Measurements from ENCODE around the gene IL12RB2. TPM values are rescaled to one million over a fixed set of nuclear protein-coding genes. Genes with fewer than 3 reads are reported as not detected.

The IL12RB2 gene
- polyA plus RNA-seq, 1 experiment: not detected

DNA sequence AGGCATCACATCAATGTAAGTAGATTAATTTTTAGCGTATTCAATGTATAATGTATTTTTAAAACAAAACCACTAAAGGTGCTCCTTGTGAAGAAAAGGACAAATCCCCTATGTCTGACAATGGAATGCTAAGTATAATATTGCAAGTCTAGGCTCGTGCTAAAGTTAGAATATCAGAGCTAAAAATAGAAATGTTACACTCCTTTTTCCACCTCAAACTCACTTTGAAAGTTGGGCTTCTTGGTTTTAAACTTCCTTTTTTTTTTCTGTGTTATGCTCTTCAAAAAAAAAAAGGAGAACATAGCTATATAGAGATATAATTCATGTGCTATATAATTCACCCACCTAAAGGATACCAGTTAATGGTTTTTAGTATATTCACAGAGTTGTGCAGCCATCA, 126.2 kb downstream of the IL12RB2 start:
- no peak overlapping the region for H3K4me3 ChIP-seq (ENCODE audit: low read depth, low read length)
- DNase-seq (ENCODE audit: low read depth): no peak
- TF ChIP-seq CTCF (IDR thresholded peaks at IDR 0.05; ENCODE audit: insufficient read depth, low read depth, low read length): no peak
- ChIA-PET POLR2A (no interaction called here), CTCF (no interaction called here)
- H3K27me3 ChIP-seq (ENCODE audit: control insufficient read depth, insufficient read depth, low read length): 0 out of 2 replicates have a peak, but pooled peaks cover 1% of the 10 kb centered on the region
- H3K36me3 ChIP-seq (ENCODE audit: control insufficient read depth, insufficient read depth, low read length): no peaks in the 10 kb centered on the region; the same call in 1 of the 2 replicates

- ChIA-PET POLR2A (no interaction called here), CTCF (no interaction called here)
- Histone ChIP-seq H3K4me3 (ENCODE audit: low read depth, low read length) (no peak overlapping the region), H3K27me3 (ENCODE audit: control insufficient read depth, insufficient read depth, low read length) (0 out of 2 replicates have a peak, but pooled peaks cover 1% of the 10 kb centered on the region), H3K36me3 (ENCODE audit: control insufficient read depth, insufficient read depth, low read length) (no peaks in the 10 kb centered on the region; the same call in 1 of the 2 replicates)
- DNase-seq (ENCODE audit: low read depth): peak; percentile 31
- no peak for TF ChIP-seq CTCF (IDR thresholded peaks at IDR 0.05; ENCODE audit: insufficient read depth, low read depth, low read length)
Observed at GRCh38 chr1:67434491-67434890, 126.8 kb downstream of the IL12RB2 start.

- ChIA-PET POLR2A (no interaction called here), CTCF (interaction anchor here (1.7 kb wide), 1 partner anchor 64 kb away, joined by 6 read pairs; no protein-coding TSS in a partner anchor)
- TF ChIP-seq CTCF (IDR thresholded peaks at IDR 0.05; ENCODE audit: insufficient read depth, low read depth, low read length): no peak
- no peaks in the 10 kb centered on the region for H3K36me3 ChIP-seq (ENCODE audit: control insufficient read depth, insufficient read depth, low read length)
- no peak overlapping the region for H3K4me3 ChIP-seq (ENCODE audit: low read depth, low read length)
- 0 out of 2 replicates have a peak, but pooled peaks cover 1% of the 10 kb centered on the region for H3K27me3 ChIP-seq (ENCODE audit: control insufficient read depth, insufficient read depth, low read length)
- DNase-seq (ENCODE audit: low read depth): no peak
Observed at GRCh38 chr1:67436511-67437055, 128.9 kb downstream of the IL12RB2 start.

DNA sequence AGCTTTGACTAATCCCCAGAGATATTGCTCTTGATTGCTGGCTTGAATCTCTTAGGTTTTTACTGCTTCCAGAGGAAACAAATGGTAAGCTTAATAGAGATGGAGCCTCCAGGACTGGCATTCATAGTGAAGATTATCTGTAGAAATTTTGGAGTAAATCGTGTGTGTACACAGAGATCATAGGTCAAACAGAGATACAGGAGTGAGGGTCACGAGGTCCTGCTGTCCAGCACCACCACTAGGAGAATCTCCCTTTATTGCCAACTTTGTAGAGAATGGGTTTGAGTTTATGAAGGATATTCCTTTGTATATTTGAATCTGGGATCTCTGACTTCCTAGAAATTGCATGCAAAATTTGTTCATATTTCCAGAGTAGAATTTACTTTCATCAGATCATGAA, 130.3 kb downstream of the IL12RB2 start:
- Histone ChIP-seq H3K4me3 (ENCODE audit: low read depth, low read length) (no peak overlapping the region), H3K27me3 (ENCODE audit: control insufficient read depth, insufficient read depth, low read length) (0 out of 2 replicates have a peak, but pooled peaks cover 1% of the 10 kb centered on the region), H3K36me3 (ENCODE audit: control insufficient read depth, insufficient read depth, low read length) (no peaks in the 10 kb centered on the region)
- CTCF ChIA-PET: interaction anchor here (1.7 kb wide), 1 partner anchor 62 kb away, joined by 6 read pairs; no protein-coding TSS in a partner anchor
- no peak for DNase-seq (ENCODE audit: low read depth)
- TF ChIP-seq CTCF (IDR thresholded peaks at IDR 0.05; ENCODE audit: insufficient read depth, low read depth, low read length): no peak
- POLR2A ChIA-PET: no interaction called here

GRCh38 chr1:67439277-67440029, 131.8 kb downstream of the IL12RB2 start:
- no peak for TF ChIP-seq CTCF (IDR thresholded peaks at IDR 0.05; ENCODE audit: insufficient read depth, low read depth, low read length)
- Histone ChIP-seq H3K27me3 (ENCODE audit: control insufficient read depth, insufficient read depth, low read length) (0 out of 2 replicates have a peak, but pooled peaks cover 1% of the 10 kb centered on the region), H3K4me3 (ENCODE audit: low read depth, low read length) (no peak overlapping the region), H3K36me3 (ENCODE audit: control insufficient read depth, insufficient read depth, low read length) (no peaks in the 10 kb centered on the region)
- CTCF ChIA-PET: no interaction called here
- DNase-seq (ENCODE audit: low read depth): no peak
- POLR2A ChIA-PET: no interaction called here
